ENCODE data around the gene SIRT4.

- TF ChIP-seq ZNF563 (CRISPR knock-in tag; IDR thresholded peaks at IDR 0.05) (no peak), ETV5 (CRISPR knock-in tag; IDR thresholded peaks at IDR 0.05; ENCODE audit: borderline replicate concordance) (no peak)
Observed at GRCh38 chr12:120323772-120324171, 21.7 kb downstream of the SIRT4 start.

Measured in HepG2 (cell line).